HG02571 (cell line): Measurements from ENCODE around the gene TBC1D26.
"Not testable (repeated sequence)": the region's sequence is repeated elsewhere in the genome, so short reads cannot be mapped to it uniquely, and the experiment has no call there.

Experiments used
- ATAC-seq: cut with Tn5 transposase; IDR thresholded peaks from one replicate; pipeline ENCODE4 v1.9.1; 2021; ENCODE audit warnings: mild to moderate bottlenecking, moderate library complexity; ENCODE audit not compliant: unreplicated experiment

The TBC1D26 gene

GRCh38 chr17:15731900-15732299, at the start of gene TBC1D26:
Gene TBC1D26 (plus strand): TSS chr17:15732283. CDS start chr17:15735349, 3,066 bp downstream.
- not testable (repeated sequence) for ATAC-seq

GRCh38 chr17:15683135-15683534, 48.9 kb upstream of the TBC1D26 start:
- not testable (repeated sequence) for ATAC-seq

- peak; percentile 70 for ATAC-seq
Observed at GRCh38 chr17:15683824-15684478, 48.1 kb upstream of the TBC1D26 start, which contains the start of gene TRIM16. Gene TRIM16 (minus strand): TSS chr17:15684311. CDS start chr17:15651609, 32,702 bp downstream.

GRCh38 chr17:15687494-15687893, 44.6 kb upstream of the TBC1D26 start:
- ATAC-seq, result not testable (repeated sequence)

GRCh38 chr17:15698967-15699366, 33.1 kb upstream of the TBC1D26 start:
- ATAC-seq, result not testable (repeated sequence)

GRCh38 chr17:15699413-15699924, 32.6 kb upstream of the TBC1D26 start, which contains the start of gene ZNF286A:
Gene ZNF286A (plus strand): TSS chr17:15699752. CDS start chr17:15700330, 578 bp downstream.
- ATAC-seq, result peak; percentile 95

GRCh38 chr17:15699937-15700336, 32.1 kb upstream of the TBC1D26 start:
- ATAC-seq, result not testable (repeated sequence)

GRCh38 chr17:15704239-15704638, 27.8 kb upstream of the TBC1D26 start:
- not testable (repeated sequence) for ATAC-seq

GRCh38 chr17:15704813-15705212, 27.3 kb upstream of the TBC1D26 start:
- not testable (repeated sequence) for ATAC-seq

- not testable (repeated sequence) for ATAC-seq
Observed at GRCh38 chr17:15708879-15709278, 23.2 kb upstream of the TBC1D26 start.

- not testable (repeated sequence) for ATAC-seq
Observed at GRCh38 chr17:15716601-15717563, 15.2 kb upstream of the TBC1D26 start.

GRCh38 chr17:15730535-15730934, 1.5 kb upstream of the TBC1D26 start:
- not testable (repeated sequence) for ATAC-seq

GRCh38 chr17:15733174-15733789, 1.2 kb downstream of the TBC1D26 start:
- ATAC-seq, result not testable (repeated sequence)

- ATAC-seq, result not testable (repeated sequence)
Observed at GRCh38 chr17:15736578-15736977, 4.5 kb downstream of the TBC1D26 start.

GRCh38 chr17:15738066-15738465, 6.0 kb downstream of the TBC1D26 start:
- ATAC-seq, result no peak

- not testable (repeated sequence) for ATAC-seq
Observed at GRCh38 chr17:15739259-15739658, 7.2 kb downstream of the TBC1D26 start.

GRCh38 chr17:15740041-15740440, 8.0 kb downstream of the TBC1D26 start:
- not testable (repeated sequence) for ATAC-seq

- ATAC-seq, result no peak
Observed at GRCh38 chr17:15740570-15741120, 8.6 kb downstream of the TBC1D26 start.

GRCh38 chr17:15741624-15742023, 9.5 kb downstream of the TBC1D26 start:
- ATAC-seq, result no peak

GRCh38 chr17:15742051-15742795, 10.1 kb downstream of the TBC1D26 start:
- ATAC-seq, result no peak
